Transverse colon (tissue), 4 donors: ENCODE data around the gene PTF1A. TPM values are rescaled to one million over a fixed set of nuclear protein-coding genes. Genes with fewer than 3 reads are reported as not detected.

ENCODE experiments used
- DNase-seq: peaks from one replicate; pipeline ENCODE4 v3.0.0-alpha.2; 2019
- H3K27ac ChIP-seq, 4 donors: fragments of 200-600 bp; sonication (generic); 2 replicates each; pipeline ENCODE4 v1.5.1; 2016 to 2018; ENCODE audit warnings: inconsistent platforms in 4 of 4
- H3K27me3 ChIP-seq: fragments of 200-600 bp; sonication (generic); 2 replicates; pipeline ENCODE4 v1.5.1; 2017; ENCODE audit warnings: inconsistent platforms
- H3K36me3 ChIP-seq, 4 donors: fragments of 200-600 bp; sonication (generic); 2 replicates each; pipeline ENCODE4 v1.5.1; 2017 to 2019; ENCODE audit warnings: inconsistent platforms in 4 of 4
- H3K4me1 ChIP-seq, 4 donors: fragments of 200-600 bp; sonication (generic); 2 replicates each; pipeline ENCODE4 v1.5.1; 2017 to 2020; ENCODE audit warnings: inconsistent platforms in 4 of 4
- H3K4me3 ChIP-seq, 4 donors: fragments of 200-600 bp; sonication (generic); 1 replicate in 1 of 4; 2 replicates in 3 of 4; pipeline versions ENCODE4 v1.5.1 to v1.6.1; 2017 to 2019; ENCODE audit warnings: inconsistent platforms in 4 of 4
- H3K9me3 ChIP-seq, 2 donors: fragments of 200-600 bp; sonication (generic); 2 replicates each; pipeline ENCODE4 v1.5.1; 2017 to 2019; ENCODE audit warnings: inconsistent platforms in 2 of 2
- EP300 ChIP-seq: sonication (generic); formaldehyde crosslinking; IDR thresholded peaks from one replicate; pipeline ENCODE4 v1.6.1; 2017; ENCODE audit warnings: antibody characterized with exemption, low read depth
- POLR2A ChIP-seq: fragments of 450-650 bp; IDR thresholded peaks from one replicate; pipeline ENCODE4 v1.6.1; 2016; ENCODE audit warnings: antibody characterized with exemption, mild to moderate bottlenecking, moderate library complexity
- POLR2AphosphoS5 ChIP-seq, 3 donors: sonication (generic); formaldehyde crosslinking; IDR thresholded peaks; one replicate each; pipeline ENCODE4 v1.6.1; 2016; ENCODE audit warnings: antibody characterized with exemption in 3 of 3
- WGBS, 2 donors: methylation state at CpG; one replicate each; pipeline ENCODE4 v1.1.5; 2018; ENCODE audit warnings: low coverage in 1 of 2; 5-methylcytosine and 5-hydroxymethylcytosine counted together
- in situ Hi-C, 4 donors: fragments of 200-750 bp; cut with MboI; loops; one replicate each; pipeline versions ENCODE4 v1.15.0 to v1.15.1; 2017; ENCODE audit warnings: low sequenced_read_pairs in 3 of 4, low pct_ligation_motif_present in 1 of 4, low pct_unique_long_range_greater_than_20kb in 1 of 4
- intact Hi-C: fragments of 100-400 bp; cut with DNase I; formaldehyde crosslinking; loops from one replicate; pipeline ENCODE4 v1.15.1; 2023; ENCODE audit warnings: low total_unique reads
- total RNA-seq, 4 donors: library from RNA; depleted of rRNA; stranded (reverse); fragments of >200 nt; gene quantifications; one replicate each; pipeline ENCODE4 v1.1.0, GENCODE V29; 2016
- TF ChIP-seq, protein P1 (sequence below), 5 experiments: fragments of 200-600 bp in 3 of 5; fragments of 450-650 bp in 2 of 5; sonication (generic) in 3 of 5; IDR thresholded peaks; 1 replicate in 2 of 5; 2 replicates in 3 of 5; pipeline ENCODE4 v1.5.1; 2016 to 2017; ENCODE audit warnings: antibody characterized with exemption in 5 of 5, inconsistent platforms in 3 of 5, mild to moderate bottlenecking in 2 of 5, moderate library complexity in 1 of 5

Gene PTF1A
- total RNA-seq, 4 donors from 2014 or later, result not detected

DNA sequence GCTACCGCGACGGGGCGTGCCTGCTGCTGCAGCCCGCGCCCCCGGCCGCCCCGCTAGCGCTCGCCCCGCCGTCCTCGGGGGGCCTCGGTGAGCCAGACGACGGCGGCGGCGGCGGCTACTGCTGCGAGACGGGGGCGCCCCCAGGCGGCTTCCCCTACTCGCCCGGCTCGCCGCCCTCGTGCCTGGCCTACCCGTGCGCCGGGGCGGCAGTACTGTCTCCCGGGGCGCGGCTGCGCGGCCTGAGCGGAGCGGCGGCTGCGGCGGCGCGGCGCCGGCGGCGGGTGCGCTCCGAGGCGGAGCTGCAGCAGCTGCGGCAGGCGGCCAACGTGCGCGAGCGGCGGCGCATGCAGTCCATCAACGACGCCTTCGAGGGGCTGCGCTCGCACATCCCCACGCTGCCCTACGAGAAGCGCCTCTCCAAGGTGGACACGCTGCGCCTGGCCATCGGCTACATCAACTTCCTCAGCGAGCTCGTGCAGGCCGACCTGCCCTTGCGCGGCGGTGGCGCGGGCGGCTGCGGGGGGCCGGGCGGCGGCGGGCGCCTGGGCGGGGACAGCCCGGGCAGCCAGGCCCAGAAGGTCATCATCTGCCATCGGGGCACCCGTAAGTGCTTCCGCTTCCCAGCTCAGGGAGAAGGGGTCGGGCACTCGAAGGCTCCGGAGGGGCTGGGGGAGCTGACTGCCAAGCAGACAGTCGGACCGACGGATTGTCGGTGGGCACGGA is 761 bp downstream of the PTF1A start:
- in situ Hi-C loops (no loop called here), intact Hi-C loops (no loop called here)
- Histone ChIP-seq H3K4me3 (no peak overlapping the region), H3K4me1 (peaks cover 0 to 11% (median 3%) of the 10 kb centered on the region in 4 donors), H3K36me3 (no peaks in the 10 kb centered on the region), H3K27me3 (peaks cover 92% of the 10 kb centered on the region), H3K27ac (no peak overlapping the region), H3K9me3 (no peaks in the 10 kb centered on the region)
- WGBS, 2 donors, result 10% methylated on average over 52 of the region's 100 CpGs; no CpG with 5 or more reads in 1 of the 2 donors
- no peak for TF ChIP-seq POLR2A
- DNase-seq, result no peak

DNA sequence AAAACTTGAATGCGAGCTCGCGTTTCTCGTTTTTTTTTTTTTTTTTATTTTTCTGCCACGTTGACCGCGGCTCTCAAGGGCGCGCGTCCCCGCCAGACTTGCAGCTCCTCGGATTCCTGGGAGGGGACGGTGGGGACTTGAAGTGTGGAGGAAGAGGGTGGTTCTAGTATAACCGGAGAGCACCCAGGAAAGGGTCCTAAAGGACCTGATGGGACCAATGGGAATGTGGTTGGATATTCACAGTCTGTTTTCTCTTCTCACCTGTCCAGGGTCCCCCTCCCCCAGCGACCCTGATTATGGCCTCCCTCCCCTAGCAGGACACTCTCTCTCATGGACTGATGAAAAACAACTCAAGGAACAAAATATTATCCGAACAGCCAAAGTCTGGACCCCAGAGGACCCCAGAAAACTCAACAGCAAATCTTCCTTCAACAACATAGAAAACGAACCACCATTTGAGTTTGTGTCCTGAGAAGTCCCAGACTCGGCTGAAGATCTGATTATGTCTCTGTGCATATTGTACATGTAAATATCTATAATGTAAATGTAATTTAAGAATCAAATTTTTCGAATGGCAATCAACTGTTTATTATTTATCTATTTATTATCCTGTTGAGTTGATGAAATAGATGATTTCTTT is 1.4 kb downstream of the PTF1A start:
- peaks cover 94% of the 10 kb centered on the region for H3K27me3 ChIP-seq
- no peak overlapping the region for H3K4me3 ChIP-seq
- intact Hi-C loops, result no loop called here
- TF ChIP-seq, protein P1, sequence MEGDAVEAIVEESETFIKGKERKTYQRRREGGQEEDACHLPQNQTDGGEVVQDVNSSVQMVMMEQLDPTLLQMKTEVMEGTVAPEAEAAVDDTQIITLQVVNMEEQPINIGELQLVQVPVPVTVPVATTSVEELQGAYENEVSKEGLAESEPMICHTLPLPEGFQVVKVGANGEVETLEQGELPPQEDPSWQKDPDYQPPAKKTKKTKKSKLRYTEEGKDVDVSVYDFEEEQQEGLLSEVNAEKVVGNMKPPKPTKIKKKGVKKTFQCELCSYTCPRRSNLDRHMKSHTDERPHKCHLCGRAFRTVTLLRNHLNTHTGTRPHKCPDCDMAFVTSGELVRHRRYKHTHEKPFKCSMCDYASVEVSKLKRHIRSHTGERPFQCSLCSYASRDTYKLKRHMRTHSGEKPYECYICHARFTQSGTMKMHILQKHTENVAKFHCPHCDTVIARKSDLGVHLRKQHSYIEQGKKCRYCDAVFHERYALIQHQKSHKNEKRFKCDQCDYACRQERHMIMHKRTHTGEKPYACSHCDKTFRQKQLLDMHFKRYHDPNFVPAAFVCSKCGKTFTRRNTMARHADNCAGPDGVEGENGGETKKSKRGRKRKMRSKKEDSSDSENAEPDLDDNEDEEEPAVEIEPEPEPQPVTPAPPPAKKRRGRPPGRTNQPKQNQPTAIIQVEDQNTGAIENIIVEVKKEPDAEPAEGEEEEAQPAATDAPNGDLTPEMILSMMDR (IDR thresholded peaks at IDR 0.05), result no peak
- TF ChIP-seq POLR2A, result no peak
- TF ChIP-seq POLR2AphosphoS5 (IDR thresholded peaks at IDR 0.05), result no peak
- TF ChIP-seq EP300, result no peak
- in situ Hi-C loops, result no loop called here
- no peak for DNase-seq
- 16 to 18% methylated on average over 14 to 19 of the region's 19 CpGs for WGBS, 2 donors
- H3K36me3 ChIP-seq, result no peaks in the 10 kb centered on the region
- peaks cover 0 to 11% (median 3%) of the 10 kb centered on the region in 4 donors for H3K4me1 ChIP-seq
- no peaks in the 10 kb centered on the region for H3K9me3 ChIP-seq
- H3K27ac ChIP-seq, result no peak overlapping the region

DNA sequence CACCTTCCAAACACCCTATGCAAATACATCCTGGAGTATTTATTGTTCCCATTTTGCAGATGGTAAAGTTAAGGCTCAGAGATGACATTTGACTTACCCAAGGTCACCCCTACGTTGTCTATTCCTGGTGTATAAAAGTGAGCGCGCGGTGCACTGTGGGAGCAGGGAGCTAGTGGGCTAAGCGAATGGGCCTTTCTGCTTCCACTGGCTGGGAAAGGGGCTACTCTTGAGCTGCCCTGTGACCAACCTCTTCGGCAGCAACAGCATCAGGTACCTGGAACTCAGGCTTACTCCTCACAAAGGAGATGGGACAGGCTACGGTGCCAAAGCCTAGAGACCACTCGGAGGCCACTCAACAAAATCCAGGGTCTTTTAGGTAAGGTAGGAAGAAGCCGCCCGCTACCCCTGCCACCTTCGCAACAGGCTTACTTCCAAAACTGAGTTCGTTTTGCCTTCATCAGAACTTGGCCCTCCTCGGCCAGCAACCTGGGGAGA is 2.4 kb downstream of the PTF1A start:
- DNase-seq, result no peak
- Histone ChIP-seq H3K27me3 (peaks cover 98% of the 10 kb centered on the region), H3K27ac (no peak overlapping the region), H3K4me1 (peaks cover 0 to 11% (median 3%) of the 10 kb centered on the region in 4 donors), H3K9me3 (no peaks in the 10 kb centered on the region), H3K36me3 (no peaks in the 10 kb centered on the region), H3K4me3 (no peak overlapping the region)
- TF ChIP-seq POLR2AphosphoS5 (IDR thresholded peaks at IDR 0.05) (no peak), EP300 (no peak), POLR2A (no peak)
- TF ChIP-seq, protein P1 (IDR thresholded peaks at IDR 0.05), result no peak
- 0 to 43% methylated on average over 2 to 13 of the region's 13 CpGs for WGBS, 2 donors
- in situ Hi-C loops (no loop called here), intact Hi-C loops (no loop called here)

DNA sequence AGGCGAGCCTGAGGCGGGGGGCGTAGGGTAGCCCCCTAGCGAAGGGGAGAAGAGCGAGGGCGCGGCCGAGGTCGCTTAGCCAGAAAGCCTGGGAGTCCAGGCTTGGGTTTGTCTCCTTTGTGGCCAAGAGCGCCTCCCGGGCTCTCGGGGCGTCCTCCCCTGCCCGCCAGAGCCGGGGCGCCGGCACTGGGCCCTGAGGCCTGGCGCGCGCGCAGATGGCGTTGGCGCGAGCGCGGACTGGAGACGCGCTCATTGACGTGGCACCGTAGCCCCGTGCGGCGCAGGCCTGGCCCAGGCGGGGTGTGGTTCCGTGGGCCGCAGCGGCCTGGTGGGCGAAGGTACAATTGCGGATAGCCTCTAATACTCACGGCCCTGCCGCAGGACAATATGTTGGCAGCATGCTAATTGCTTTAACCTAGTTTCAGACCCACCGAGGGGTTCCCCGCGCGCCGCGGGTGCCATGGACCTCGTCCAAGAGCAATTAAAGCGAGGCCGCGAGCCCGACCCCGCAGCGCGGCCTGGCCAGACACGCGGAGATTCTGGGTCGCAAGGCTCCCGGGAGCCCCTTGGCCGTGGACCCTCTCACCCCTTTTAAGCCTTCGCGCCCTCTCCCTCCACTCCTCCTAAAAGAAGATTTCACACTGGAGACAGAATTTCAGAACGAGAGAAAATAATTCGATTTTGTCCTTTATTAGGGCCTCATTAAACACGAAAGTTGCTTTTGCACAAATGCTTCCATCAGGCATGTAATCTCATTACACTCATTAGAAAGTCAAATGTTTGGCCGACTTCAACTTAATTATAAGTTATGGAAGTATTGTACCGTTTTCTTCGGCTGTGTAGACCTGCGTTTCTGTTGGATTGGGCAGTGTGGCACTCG is 3.1 kb downstream of the PTF1A start:
- Histone ChIP-seq H3K36me3 (no peaks in the 10 kb centered on the region), H3K4me1 (peaks cover 0 to 11% (median 3%) of the 10 kb centered on the region in 4 donors), H3K4me3 (no peak overlapping the region), H3K9me3 (no peaks in the 10 kb centered on the region), H3K27me3 (peaks cover 100% of the 10 kb centered on the region), H3K27ac (no peak overlapping the region)
- TF ChIP-seq EP300, result no peak
- no peak for TF ChIP-seq POLR2AphosphoS5 (IDR thresholded peaks at IDR 0.05)
- no peak for TF ChIP-seq POLR2A
- TF ChIP-seq, protein P1 (IDR thresholded peaks at IDR 0.05), result no peak
- WGBS, 2 donors, result 24 to 25% methylated on average over 6 to 60 of the region's 70 CpGs
- in situ Hi-C loops (no loop called here), intact Hi-C loops (no loop called here)
- no peak for DNase-seq
